Adrenal gland (tissue), 5 donors: ENCODE data around the gene STARD5.

Experiments used
- CTCF ChIP-seq, 6 experiments: fragments of 450-650 bp in 4 of 6; fragments of 200-600 bp in 2 of 6; sonication (generic) in 1 of 6; IDR thresholded peaks; 1 replicate in 5 of 6; 2 replicates in 1 of 6; pipeline versions ENCODE4 v1.5.1 to v1.8.0; 2016 to 2021; ENCODE audit warnings: antibody characterized with exemption in 6 of 6, mild to moderate bottlenecking in 2 of 6, moderate library complexity in 1 of 6
- POLR2A ChIP-seq, 2 donors: fragments of 450-650 bp; IDR thresholded peaks; one replicate each; pipeline ENCODE4 v1.6.1; 2017; ENCODE audit warnings: antibody characterized with exemption in 2 of 2, mild to moderate bottlenecking in 2 of 2, moderate library complexity in 1 of 2
- donor health status: DM: no; HTN: no; CAD: no.

GRCh38 chr15:81288616-81289015 lies 35.3 kb downstream of the STARD5 start:
- no peak for TF ChIP-seq CTCF (IDR thresholded peaks at IDR 0.05)
- no peak for TF ChIP-seq POLR2A (IDR thresholded peaks at IDR 0.05)
